GM19193 (cell line): ENCODE measurements around the gene ARID1B.

Source experiments
- POLR2A ChIP-seq: IDR thresholded peaks from 4 replicates; pipeline ENCODE4 v1.6.1; 2011; ENCODE audit not compliant: insufficient read depth, insufficient read length; ENCODE audit errors: extremely low read depth

ARID1B gene

DNA sequence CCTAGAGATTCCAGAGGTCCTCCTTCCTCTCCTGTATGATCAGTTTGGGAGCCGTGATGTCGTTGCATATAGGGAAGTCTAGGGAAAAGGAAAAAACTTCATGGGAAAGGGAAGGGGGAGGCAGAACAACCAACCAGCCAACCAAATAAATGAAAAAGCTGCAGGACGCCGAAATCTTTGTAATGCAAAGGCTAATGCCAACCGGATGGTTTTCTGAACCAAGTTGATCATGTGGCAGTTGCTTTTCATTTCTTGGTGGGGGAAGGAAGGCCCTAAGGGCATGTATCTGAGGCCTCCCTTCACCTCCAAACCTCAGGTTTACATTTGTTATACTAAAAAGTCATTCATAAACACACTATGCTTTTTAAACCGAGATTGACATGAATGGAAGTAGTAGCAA, 167.2 kb downstream of the ARID1B start:
- TF ChIP-seq POLR2A: no peak

DNA sequence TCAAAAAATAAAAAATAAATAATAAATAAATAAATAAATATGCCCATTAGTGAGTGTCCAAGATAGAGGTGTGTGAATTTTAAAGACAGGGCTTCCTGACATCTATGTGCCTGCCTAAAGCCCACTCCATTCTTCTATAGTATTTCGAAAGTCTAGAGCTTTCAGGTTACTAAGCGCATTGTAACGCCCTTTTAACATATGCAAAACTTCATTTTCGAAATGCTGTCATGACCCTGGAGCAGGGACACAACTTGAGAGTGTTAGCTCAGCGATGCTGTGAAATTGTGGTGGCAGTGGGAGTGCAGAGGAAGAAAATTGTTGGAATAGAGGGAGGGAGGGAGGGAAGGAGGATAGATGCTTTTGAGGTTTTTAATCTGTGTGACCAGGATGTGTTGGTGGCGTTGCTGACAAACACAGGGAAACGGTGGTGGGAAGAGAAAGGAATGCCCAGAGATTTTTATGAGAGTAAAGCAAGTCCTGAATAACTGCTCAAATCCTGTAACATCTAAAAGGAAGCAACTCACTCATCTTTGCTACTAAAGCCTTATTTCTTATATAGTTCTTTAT, 169.3 kb downstream of the ARID1B start:
- no peak for TF ChIP-seq POLR2A

DNA sequence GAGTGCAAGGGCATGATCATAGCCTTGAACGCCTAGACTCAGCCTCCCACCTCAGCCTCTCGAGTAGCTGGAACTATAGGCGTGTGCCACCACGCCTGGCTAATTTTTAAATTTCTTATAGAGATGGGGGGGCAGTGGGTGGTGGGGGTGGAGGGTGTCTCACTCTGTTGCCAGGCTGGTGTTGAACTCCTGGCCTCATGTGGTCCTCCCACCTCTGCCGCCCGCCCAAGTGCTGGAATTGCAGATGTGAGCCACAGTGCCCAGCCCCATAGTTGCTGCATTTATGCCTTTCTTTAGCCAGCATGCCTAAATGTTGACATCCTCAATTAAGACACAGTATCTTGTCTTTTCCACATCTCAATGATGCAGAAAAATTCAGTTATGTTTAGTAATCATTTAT, 171.1 kb downstream of the ARID1B start:
- no peak for TF ChIP-seq POLR2A

DNA sequence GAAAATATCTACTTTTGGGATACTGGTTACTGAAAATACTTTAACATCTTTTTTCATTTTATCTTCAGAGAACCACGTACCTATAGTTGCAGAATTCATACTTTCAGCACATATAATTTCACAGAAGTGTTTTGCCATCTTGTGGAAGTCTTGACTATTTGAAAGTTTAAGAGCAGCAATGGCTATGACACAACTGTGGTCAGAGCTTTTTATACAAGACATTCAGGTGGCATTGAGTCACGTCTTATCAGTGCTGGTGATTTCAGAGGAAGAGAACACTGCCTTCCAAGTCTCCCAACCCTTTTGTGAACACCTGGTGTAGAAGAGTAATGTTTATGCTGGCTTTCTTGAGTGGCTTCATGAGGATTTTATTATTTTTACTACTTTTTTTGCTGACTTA, 171.6 kb downstream of the ARID1B start:
- no peak for TF ChIP-seq POLR2A

DNA sequence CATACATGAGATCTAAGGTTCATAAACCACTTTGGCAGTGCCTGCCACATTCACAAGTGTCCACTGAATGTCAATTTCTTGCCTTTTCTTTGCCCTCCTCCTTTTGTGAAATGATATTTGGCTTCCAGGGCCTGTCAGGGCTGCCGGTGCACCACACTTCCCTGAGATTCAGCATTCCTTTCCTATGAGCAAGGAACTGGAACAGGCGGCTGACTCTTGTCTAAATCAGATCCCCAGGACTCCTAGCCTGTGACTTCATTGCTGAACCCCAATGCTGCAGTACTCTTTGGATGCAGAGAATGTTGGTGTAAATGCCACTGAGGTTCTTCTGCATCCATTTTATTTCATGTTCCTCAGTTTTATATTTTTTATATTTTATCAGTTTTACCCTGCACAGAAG, 172.2 kb downstream of the ARID1B start:
- no peak for TF ChIP-seq POLR2A

DNA sequence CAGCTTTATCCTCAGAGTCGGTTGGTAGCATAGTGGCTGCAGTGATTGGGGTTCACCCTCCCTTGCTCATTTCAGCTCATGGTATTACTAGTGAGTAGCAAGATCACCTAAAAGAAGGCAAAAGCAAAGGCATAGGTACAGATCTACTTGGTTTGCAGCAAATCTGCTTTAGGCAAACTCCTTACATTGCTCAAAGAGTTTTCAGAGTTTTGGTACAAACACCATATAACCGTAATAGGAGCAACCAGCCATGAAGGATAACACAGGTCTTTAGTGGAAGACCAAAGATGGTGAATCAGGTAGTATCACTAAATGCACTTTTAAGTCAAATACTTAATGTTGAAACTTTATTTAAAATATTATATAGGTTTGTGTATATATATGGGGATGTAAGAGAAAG, 172.9 kb downstream of the ARID1B start:
- TF ChIP-seq POLR2A: no peak

DNA sequence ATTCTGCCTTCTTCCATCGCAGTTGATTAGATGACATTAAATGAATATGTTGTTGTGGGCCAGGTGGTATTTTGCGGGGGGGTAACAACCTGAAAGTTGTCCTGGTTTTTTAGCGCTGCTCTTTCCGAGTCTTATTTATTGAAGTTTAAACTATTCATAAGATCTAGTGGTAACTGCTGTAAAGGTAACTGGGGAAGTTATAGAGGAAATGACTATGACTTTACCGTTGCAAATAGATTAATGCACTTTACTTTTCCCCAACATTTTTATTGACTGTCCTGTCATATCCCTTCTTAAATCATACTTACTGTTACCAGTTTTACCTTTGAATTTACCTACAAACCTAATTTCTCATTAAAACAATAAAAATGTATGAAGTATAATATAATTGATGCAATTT, 173.4 kb downstream of the ARID1B start:
- no peak for TF ChIP-seq POLR2A

DNA sequence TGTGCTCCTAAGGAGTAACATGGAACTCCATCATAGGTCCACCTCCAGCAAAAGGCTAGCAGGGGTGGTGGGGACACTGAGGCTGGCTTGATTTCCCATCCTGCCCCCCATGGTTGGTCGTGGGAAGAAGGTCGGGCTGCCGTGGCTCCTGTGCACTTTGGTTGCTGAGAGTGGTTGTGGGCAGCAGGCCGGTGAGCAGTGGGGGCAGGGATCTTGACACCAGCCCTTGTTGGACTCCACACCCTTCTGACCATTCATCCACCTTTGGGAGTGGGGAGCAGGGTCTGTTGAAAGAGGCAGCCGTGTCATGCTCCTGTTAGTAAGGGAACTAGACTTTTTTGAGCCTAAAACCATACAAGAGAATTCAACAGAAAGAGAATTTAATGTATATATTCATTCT, 175.2 kb downstream of the ARID1B start:
- TF ChIP-seq POLR2A: no peak

DNA sequence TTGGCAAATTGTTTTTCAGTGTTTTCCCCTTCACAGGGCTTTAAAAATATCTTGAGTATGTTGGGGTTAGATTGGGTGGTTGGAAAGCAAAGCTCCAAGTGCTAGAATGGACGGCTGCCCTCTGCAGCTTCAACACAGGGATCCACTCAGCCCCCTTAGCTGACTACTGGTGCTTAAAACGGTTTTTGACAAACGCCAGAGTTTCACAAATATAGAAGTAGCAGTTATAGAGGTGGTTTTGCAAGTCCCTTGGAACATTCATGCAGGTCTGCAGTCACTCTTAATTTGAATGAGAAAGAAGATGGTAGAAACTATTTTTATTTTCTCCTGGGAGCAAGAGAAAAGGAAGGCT, 175.9 kb downstream of the ARID1B start:
- no peak for TF ChIP-seq POLR2A

DNA sequence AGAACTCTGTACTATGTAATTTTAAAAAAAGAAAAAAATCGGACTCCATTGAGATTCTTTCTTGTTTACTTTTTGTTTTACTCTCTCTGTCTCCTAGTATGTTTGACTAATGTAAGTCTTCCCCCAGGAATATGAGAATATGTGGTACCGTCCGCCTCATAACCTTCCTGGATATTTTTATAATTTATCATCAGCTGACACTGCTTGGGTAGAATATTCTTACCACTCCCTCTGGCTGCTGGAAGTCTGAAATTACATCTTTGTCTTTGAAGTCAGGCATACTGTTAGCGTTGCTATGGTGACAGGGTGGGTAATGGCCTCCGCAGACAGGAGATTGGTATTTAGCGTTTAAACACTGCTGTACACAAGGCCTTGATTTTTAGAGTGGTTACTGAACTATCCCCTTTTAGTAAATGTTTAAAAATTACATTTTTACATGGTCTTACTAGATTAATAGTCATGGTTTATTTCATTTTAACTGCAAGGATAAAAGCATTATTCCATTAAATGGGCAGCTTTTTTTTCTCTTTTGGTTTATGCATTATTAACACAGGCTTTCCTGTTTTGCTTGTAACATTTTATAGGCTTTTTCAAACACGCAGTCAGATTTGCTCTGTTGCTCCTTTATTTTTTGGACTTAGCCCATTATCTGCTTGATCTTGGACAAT, 176.4 kb downstream of the ARID1B start:
- no peak for TF ChIP-seq POLR2A

DNA sequence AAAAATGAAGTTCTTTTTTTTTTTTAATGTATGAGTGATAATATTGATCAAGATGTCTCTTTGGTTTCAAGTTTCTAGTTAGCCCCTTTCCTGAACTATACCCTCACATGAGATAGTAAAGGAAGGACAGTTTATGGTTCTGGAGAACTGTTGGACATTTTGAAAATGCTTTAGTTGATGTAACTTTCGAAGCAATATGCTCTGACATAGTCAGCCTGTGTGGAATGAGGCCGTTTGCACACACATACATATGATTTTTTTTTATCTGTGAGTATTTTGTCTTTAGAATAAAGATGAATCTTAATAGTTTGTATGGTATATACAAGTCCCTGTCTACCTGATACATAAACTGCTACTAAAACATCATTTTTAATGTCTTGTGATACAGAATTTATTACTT, 177.0 kb downstream of the ARID1B start:
- TF ChIP-seq POLR2A: no peak

DNA sequence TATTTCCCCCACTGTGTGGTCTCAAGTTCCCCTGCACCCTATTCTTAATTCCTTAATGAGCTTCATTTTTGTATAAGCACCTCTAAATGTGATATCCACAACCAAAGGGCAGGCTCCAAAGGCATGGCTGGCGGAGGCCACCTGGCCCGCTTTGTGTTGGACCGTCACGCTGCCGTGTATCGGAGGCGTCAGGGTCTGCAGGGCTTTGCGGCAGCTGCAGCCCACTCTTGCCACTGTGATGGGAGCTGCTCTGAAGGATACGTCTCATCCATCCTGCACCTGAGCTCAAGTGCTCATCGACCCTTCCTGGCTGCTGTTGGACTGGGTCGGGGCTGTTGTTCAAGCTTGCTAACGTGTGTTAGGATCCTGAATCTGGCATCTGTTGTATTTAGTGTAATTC, 177.6 kb downstream of the ARID1B start:
- TF ChIP-seq POLR2A: no peak

DNA sequence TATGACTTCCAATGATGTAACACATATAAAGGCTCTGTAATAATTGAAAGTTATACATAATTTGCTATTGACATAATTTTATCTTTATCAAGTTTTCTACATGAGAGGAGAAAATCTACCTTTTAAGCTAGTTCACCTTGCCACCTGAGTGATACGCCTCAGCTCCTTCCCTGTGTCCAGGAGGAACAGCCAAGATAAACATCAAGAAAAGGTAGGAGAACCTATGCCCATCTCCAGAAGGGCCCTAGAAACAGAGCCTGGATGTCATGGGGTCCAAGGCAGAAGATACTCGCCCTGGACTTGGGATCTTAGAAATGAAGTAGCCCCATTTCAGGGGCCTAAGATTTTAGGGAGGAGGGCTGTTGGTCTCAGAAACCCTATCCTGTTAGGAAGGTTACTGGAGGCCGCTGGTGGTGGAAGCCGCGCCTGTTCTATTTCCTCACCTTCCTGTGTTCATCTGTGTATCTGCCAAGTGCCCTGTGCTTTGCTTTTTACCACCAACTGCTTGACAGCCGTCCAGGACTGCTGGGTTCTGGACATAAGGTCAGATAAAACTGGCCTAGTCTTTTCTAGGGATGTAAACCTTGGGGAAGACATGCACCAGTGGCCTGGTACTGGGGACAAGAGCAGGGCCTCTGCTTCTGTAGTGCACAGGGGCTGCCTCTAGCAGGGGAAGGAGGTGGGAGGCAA, 178.5 kb downstream of the ARID1B start:
- TF ChIP-seq POLR2A: no peak

DNA sequence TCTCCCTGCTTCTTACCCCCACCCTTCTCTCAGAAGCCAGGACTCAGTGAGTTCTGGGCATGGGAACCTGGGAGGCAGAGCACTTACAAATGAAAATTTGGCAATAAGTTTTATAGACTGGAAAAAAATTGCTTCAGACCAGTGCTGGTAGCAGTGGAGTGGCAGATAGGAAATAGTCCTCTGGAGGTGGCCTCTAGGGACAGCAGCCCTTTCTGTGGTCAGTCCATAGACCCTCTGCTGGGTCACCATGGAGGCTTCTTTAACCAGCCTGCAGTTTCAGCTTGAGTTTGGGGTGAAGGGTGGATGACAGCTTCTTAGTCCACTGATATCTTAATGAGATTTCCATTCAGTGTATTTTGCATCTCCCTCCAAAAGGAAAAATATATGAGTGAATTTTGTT, 179.1 kb downstream of the ARID1B start:
- no peak for TF ChIP-seq POLR2A

DNA sequence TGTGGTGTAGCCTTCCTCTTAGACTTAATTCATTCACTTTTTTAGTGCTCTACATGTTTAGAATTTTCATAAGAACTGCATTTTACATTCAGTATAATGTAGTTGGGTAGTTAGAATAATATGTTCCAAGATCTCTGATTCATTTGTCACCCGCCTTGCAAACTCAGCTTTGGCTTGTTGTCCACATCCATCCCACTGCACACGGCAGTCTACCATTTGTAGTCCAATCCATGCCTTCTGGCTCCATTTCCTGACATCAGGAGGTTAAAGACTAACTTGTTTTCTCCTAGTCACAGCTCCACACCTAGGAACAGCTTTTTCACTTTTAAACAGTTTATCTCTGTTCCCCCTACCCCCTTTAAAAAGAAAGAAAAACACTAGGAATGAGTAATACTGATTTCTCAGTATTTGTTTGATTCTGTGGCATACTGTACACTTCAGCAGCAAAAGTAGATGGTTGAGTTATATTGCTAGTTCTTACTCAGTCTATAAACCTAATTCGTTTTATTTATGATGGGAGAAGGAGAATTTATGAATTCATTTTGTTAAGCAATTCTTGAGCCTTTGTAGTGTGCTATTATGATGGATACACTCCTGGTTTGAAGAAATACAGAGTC, 180.9 kb downstream of the ARID1B start:
- TF ChIP-seq POLR2A: no peak

DNA sequence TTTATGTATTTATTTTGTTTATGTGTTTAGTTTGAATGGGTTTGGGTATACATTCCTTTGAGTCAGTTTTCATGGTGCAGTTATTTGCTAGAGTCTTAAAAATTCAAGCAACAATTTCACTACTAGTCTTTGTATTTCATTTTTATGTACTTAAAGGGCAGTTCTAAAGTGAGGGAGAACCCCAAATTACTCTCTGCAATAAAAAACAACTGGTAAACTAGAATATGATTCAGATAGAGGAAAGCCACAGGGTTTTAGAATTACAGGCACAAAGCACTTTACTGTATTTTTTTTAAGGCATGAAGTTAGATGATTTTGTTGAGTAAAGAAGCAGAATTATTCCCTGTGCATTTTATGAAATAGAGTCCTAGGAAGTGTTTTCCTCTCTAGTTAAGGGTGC, 183.3 kb downstream of the ARID1B start:
- TF ChIP-seq POLR2A: no peak

DNA sequence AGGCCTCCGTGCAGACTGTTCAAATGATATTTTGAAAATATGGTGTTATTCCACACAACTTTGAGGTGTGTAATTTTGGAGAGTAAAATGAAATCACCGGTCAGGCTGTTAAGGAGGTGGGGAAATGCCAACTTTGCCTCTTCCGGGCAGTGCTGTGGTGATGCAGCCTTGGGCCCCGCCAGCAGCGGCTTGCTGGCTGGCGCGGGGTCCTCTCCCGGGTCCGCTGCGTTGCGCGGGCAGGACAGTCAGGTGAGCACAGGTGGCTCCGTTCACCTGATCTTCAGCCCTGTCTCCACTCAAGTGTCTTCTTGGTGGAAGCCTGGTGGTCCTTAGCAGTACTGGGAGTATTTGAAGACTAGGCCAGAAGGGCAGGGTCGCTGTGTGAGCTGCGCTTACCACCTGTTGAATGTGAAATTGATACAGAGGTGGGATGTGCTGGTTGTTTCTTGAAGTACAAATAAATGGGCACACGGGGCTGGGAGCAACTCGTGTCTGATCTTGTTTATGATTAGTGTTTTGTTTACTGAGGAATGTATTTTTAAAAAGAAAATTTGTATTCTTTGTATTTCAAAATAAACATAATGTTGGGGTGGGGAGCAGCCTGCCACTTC, 184.2 kb downstream of the ARID1B start:
- no peak for TF ChIP-seq POLR2A
